ELR (cell line): Measurements from ENCODE around the gene ALLC.

Experiments
- DNase-seq: peaks from one replicate; pipeline ENCODE4 v3.0.0-alpha.2; 2015; ENCODE audit warnings: low read depth

The ALLC gene

GRCh38 chr2:3626118-3626811 is 31.7 kb upstream of the ALLC start:
- no peak for DNase-seq

- no peak for DNase-seq
These were observed 31.0 kb upstream of the ALLC start for GRCh38 chr2:3626812-3627499.

DNA sequence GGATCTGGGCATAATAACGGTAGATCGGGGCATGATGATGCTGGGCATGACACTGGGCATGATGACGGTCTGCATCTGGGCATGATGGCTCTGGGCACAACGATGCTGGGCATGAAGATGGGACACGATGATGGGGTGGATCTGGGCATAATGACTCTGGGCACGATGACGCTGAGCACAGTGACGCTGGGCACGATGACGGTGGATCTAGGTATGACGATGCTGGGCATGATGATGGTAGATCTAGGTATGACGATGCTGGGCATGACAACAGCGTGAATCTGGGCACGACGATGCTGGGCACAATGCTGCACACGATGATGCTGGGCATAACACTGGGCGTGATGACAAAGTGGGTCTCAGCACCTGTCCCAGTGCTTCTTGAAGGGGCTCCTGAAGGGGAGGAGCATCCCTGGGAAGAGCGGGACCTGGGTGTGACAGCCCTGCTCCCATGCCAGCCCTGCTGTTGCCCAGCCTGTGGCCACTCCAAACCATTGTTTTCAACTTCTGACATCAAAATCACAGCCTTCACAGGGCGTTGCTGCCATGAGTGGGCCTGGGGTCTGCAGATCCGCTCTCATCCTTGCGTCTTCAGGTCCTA is 30.4 kb upstream of the ALLC start:
- no peak for DNase-seq

DNA sequence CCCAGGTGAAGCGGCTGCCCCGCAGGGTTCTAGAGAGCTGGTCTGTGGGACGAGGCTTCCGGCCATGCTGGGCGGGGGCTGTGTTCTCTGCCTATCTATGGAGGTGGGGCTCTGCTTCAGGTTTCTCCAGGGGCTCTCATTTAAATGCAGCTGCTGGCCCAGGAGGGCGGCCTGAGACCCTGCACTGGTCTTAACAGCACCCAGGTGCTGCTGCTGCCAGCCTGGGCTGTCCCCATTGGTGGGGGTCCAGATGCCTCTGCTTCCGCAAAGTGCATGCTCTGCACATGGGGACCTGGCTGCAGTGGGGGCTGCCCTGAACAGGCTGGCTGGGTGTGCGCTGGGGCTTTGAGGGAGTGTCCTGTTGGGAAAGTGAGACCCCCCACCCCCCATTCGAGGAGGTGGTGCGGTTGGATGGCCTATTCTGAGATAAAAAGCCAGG is 29.7 kb upstream of the ALLC start:
- DNase-seq, result no peak

GRCh38 chr2:3628800-3629199 is 29.2 kb upstream of the ALLC start:
- peak; percentile 15 for DNase-seq

GRCh38 chr2:3630631-3631030 is 27.4 kb upstream of the ALLC start:
- no peak for DNase-seq

DNA sequence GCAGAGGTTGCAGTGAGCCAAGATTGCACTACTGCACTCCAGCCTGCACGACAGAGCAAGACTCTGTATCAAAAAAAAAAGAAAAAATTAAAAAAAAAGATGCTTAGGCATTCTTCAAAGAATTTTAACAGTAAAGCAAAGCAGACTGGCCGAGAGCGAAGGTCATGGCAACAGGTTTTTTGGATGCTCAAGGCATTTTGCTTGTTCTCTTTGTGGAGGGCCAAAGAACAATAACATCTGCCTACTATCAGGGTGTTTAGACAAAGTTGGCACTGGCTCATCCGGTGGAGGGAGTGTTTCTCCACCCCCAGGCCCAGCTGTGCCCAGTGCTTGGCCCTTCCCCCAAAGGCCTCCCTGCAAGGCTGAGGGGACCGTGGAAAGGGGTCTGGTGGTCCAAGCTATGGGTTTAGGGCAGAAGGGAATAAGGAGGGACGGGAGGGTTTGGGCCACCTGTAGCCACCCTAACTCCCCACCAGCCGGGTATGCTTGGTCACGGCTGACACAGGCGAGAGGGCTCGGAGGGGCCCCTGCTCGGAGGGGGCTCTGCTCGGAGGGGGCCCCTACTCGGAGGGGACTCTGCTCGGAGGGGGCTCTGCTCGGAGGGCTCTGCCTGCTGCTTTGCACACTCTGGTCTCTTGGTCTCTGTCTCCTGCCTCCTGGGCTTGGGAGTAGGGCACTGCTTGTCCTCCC is 26.7 kb upstream of the ALLC start:
- DNase-seq, result no peak

DNA sequence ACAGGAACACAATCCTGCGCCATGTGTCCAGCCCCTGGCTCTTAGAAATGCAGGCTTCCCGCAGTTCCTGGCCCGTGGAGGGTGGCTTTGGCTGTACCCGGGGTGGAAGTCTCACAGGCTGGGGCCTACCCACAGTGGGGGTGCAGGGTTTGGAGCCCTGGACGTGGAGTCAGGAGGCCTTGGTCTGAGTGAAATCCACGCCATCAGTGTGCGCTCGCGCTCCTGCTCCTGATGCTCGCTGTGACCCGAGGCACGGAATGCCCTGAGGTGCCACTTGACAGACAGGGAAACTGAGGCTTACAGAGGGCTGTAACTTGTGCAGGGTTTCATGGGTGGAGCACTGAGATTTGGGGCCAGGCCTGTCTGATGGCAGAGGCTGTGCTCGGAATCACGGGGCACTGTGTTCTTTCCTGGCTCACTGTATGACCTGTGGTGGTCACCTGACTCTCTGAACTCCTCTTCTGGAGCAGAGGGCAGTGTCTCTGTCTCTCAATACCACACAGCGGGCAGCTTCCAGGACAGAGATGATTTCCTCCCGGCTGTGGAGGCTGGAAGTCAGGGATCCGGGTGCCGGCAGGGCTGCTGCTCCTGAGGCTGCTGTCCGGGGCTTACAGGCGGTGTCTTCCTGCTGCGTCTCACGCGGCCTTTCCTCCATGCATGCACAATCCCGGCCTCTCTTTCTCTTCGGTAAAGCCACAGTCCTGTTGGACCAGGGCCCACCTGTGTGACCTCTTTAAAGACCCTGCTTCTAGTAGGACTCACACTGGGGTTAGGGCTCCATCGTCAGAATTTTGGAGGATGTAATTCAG is 25.9 kb upstream of the ALLC start:
- no peak for DNase-seq

GRCh38 chr2:3633089-3633981 is 24.7 kb upstream of the ALLC start:
- peak; percentile 12 for DNase-seq

DNA sequence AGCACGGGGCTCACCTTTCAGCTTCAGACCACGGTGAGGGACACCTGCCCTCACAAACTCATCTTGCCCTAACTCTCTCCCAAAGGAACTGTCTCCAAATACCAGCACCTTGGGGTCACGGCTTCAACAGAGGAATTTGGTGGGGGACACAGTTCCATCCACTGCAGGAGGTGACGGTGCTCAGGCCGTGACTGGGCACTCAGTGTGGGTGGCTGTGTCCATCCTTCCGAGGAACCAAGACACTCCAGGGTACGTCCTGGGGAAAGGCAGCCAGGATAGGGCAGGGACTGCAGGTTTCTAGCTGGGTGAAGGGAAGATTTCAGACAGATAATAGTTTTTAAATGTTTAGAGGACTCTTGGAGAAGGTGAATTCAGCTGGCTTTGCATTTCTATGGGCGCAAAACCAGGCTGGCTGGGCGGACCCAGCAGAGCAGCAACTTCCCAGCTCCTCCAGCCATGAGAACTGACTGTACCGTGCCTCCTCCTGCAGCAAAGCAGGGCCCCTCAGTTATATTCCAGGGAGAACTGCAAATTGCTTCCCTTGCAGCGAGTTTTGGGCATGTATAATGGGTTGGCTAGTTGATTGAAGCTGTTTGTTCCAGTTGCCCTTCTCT is 23.9 kb upstream of the ALLC start:
- no peak for DNase-seq

GRCh38 chr2:3634596-3635121 is 23.3 kb upstream of the ALLC start:
- no peak for DNase-seq

- DNase-seq, result peak; percentile 5
These were observed 22.6 kb upstream of the ALLC start for GRCh38 chr2:3635171-3635974.

GRCh38 chr2:3635975-3636327 is 22.0 kb upstream of the ALLC start:
- DNase-seq, result peak; percentile 12

GRCh38 chr2:3636586-3637310 is 21.3 kb upstream of the ALLC start:
- DNase-seq, result no peak

DNA sequence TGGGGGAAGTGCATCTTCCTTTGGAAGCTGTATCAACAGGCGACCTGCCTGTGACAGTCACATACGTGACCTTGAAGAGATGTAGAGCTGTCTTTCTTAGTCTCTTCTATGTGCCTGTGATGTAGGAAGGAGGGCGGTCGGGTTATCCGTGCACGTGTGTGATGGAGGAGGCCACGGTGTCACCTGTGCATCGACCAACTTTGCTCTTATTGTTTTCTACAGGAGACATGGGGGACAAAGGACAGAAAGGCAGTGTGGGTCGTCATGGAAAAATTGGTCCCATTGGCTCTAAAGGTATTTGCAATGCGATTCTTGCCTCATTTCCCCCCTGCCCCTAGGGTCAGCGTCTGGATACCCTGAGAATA is 20.7 kb upstream of the ALLC start:
- no peak for DNase-seq

DNA sequence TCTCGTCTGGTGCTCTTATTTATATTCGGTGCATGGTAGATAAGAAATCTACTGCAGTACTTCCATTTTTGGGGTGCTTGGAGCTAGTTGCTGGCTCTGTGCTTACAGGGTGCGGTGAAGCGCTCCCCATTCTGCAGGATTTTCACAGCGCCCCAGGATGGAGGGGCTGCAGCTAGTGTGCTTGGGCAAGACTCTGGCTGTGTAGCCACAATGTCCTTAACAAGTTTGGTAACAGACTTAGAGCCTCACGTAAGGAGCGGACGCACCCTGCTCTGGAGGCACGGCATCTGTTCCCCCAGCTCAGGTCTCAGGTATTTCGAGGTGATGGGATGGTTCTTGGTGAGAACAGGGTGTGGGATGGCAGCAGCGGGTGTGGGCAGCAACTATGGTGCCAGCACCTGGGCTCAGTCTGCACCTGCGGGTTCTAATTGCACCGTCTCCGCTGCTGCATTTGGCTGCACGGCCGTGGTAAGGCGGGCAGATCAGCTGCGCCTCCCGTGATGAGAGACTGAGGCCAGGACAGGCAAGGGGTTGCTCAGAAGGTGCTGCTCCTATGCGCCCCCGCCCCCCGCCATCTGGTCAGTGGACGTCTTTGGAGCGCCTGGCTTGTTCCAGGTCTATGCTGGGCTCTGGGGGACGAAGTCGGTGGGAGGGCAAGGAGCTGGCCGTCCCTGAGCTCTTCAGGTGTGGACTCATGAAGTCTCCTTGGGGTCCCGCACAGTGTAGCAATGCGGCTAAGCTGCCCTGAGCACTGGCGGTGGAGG is 20.1 kb upstream of the ALLC start:
- no peak for DNase-seq

DNA sequence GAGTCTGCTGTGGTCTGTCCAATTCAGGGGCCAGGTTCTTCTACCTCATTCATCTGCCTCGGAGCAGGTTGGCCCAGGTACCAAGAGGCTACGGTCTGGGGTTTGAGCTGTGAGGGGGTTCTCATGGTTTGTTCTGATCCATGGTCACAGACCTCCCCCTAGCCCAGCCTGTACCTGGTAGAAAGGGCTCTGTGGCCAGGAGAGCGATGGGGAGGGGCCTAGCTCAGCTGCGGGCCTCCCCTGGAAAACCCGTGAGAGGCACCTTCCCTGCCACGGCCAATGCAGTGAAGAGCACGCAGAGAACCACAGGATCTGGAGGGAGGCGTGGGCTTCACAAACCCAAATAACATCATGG is 19.6 kb upstream of the ALLC start:
- no peak for DNase-seq

- DNase-seq, result no peak
These were observed 18.9 kb upstream of the ALLC start for GRCh38 chr2:3639015-3639630.
